ENCODE results near the gene SLC4A4.

SLC4A4 gene

GRCh38 chr4:71417150-71417549 lies 78.3 kb downstream of the SLC4A4 start:
- DNase-seq, result no peak

GRCh38 chr4:71426381-71427042 lies 87.7 kb downstream of the SLC4A4 start:
- DNase-seq, result no peak

DNA sequence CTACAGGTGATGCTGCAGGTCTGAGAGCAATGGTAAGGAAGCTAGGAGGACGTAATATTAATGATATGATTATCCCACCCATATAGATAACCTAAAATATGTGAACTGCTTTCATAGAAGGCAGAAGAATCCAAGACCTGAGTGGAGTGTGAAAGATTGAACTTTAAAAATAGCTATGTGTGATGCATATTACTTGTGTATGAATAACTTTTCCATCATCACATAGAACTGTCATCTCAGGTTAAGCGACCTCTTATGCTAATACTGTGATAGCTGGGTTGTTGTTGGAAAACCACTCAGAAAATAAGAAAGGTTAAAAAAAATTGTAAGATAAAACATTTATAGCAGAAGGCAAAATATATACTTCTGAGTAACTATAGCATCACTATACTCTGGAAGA lies 90.3 kb downstream of the SLC4A4 start:
- no peak for DNase-seq

- no peak for DNase-seq
These were observed 91.1 kb downstream of the SLC4A4 start for GRCh38 chr4:71429962-71430361.

DNA sequence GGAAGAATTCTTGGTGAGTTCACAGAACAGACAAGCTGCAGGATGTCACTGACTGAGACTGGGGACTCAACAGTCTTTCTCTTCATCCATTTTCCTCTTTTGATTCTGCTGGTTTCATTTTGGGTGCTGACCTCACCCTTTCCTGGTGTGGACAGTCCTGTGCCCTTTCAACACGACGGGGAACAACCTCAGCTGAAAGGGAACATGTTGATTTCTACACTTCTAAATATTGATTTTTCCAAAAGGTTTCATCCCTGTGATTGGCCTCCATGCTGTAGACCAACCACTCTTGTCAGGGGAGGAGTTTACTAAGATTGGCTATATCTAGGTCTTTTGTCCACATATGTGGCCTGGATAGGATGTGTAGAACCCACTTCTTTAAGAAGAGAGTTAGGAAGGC lies 91.8 kb downstream of the SLC4A4 start:
- DNase-seq, result no peak

DNA sequence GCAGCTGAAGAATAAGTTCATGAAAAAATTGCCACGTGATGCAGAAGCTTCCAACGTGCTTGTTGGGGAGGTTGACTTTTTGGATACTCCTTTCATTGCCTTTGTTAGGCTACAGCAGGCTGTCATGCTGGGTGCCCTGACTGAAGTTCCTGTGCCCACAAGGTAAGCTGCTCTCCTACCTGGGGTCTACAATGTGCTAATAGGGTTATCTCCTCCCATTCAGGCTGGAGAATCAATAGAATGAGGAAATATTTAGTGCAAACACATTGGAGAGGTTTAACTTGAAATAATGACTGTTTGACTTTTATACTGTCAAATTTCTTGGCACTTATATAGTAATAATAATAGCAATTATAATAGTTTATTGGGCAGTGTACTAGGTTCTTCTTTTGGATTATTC lies 101.8 kb downstream of the SLC4A4 start:
- no peak for DNase-seq

DNA sequence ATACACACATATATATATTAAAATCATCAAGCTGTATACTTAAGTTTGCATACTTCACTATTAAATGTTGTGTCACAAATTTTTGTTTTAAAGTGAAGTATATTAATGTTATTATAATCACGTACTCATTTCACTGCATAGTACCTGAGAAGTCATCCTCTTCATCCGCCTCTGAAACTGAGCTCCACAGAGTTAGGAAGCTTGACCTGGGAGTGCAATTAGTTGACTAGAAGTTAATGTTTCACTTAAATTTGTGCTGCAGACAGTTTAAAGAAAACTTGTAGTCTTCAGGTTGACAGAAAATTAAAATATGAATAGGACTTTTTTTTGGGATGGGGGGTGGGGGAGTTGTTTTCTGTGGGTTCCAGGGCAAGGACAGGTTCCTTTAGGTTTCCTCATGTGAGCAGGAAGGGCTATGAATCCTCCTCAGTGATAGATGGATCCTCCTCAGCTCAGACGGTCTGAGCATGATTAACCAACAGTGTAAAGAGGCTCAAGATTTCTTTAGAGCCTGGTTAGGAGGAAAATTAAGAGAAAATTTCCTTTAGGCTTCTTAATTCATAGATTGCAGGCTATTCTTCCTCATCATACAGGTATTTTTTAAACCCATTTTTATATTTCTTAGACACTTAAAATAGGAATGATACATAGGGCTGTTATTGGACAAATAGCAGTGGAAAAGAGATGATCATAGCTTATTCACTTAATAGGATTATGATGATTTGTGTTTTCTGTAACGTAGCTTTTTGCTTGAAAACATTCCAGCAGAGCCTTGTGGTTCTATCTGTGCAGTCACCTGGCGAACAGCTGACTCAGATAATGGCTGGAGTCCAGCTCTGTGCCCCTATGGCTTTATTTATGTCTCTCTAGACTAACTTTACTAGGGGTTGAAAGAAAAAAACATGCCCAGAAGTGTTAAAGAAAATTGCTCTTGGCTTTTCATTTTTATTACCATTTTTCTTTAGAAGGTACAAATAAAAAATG lies 102.7 kb downstream of the SLC4A4 start:
- no peak for DNase-seq

- no peak for DNase-seq
These were observed 103.5 kb downstream of the SLC4A4 start for GRCh38 chr4:71442336-71442735.

DNA sequence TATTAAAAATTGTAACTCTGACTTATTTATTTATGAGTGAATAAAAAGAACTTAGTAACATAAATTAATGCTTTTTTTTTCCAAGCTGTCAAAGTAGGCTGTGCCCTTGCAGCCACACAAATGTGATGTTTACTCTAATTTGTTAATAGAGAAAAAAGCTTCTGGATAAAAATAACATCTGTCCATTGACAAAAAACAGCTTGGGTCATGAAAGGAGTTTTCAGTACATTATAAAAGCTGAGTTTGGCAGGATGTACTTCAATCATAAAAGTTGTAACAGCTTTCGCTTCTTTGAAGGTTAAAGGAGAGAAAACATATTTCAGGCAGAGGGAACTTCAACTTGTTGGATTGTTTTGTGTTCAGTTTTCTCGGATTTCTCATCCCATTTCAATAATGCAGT lies 105.6 kb downstream of the SLC4A4 start:
- no peak for DNase-seq

DNA sequence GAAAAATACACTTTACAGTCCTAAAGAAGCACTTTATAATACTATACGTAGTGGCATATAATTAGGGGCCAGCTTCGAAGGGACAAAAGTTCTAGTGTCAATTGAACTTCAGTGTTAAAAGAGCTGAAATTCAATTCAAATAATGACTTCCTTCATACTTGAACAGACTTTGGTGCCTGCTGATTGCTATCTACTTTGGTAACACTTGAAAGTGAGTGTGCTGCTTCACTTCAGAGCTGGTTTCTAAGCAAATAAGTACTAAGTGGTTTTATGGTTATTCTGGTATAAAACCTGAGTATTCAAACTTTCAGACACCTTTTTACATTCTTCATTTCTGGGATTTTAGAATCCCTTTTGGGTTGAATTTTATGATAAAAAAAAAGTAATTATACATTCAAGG lies 107.0 kb downstream of the SLC4A4 start:
- DNase-seq, result no peak

DNA sequence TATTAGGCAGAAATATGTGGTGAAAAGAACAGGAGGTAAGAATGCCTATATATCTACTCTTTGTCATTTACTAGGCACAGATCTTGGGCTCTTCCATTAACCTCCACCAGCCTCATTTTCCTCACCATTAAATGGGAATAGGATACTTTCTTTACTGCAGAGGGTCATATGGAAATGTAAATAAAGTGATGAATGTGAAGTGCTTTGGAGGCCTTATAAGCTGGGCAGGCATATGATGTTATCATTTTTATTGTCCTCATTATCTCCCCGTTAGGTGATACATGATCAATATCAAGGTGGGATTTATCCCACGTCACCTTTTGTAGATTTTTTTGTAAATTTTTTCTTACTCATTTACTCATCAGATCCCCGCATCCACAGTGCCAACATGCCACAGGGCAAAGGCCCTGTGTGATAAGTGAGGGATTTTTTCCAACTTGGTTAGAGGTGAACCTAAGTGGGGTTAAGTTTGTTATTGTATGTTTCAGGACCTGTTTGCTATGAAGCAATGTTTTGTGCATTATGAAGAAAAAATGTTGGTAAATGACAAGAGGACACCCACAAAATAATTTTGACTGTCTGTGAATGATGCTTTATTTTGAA lies 107.8 kb downstream of the SLC4A4 start:
- DNase-seq, result no peak

GRCh38 chr4:71449040-71449439 lies 110.2 kb downstream of the SLC4A4 start:
- no peak for DNase-seq

DNA sequence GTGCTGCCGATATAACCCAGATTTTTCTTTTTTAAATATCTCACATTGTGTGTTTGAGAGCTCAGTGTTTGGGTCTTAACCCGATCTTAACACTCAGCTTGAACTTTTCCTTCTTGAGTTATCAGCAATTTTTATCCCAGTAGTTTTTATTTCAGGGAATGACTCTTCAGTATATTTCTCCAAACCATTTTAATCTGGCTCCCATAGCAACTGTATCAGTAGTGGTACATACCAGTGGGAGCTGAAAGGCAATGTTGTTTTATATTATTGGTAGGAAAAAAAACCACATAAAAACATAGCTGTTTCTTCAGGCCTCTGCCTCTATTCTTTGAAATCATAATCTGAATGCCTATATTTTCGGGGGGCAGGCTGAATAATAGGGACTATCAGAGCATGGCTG lies 111.1 kb downstream of the SLC4A4 start:
- no peak for DNase-seq

GRCh38 chr4:71453531-71453930 lies 114.7 kb downstream of the SLC4A4 start:
- DNase-seq, result no peak

DNA sequence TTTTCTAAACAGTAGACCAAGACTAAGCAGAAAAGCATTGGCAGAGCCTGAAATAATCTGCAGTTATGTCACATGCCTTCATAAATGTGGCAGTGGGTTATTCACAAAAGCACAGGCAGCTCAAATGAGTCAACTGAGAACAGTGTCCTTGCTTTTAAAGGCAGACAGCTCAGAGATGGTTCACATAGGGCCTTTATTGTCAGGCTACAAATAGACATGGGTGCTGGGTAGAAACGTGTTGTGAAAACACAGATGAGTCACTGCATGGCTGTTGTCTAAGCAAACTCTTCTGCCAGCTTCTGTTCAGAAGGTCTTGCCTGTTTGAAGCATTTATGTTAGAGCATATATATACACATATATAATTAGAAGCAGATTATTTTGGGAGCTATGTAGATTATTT lies 118.0 kb downstream of the SLC4A4 start:
- no peak for DNase-seq

- DNase-seq, result no peak
These were observed 121.6 kb downstream of the SLC4A4 start for GRCh38 chr4:71460371-71460770.

DNA sequence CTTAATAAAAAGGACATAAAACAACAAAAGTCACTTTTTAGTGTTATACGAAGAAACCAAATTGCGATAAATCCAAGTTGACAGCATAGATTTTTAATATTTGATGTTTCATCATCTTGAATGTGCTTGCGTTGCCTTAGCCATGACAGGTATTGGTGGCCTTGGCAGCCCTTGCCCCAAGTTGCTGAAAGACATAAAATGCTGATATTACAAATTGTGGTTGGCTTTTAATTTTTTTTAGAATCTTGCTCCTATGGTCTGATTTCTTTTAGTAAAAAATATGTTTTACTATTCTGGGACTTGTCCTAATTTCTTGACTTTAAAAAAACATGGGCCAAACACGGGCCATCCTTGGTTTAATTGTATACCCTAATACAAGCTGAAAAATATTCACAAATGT lies 122.6 kb downstream of the SLC4A4 start:
- no peak for DNase-seq

GRCh38 chr4:71466775-71467174 lies 128.0 kb downstream of the SLC4A4 start:
- no peak for DNase-seq

- no peak for DNase-seq
These were observed 129.4 kb downstream of the SLC4A4 start for GRCh38 chr4:71468116-71468710.

DNA sequence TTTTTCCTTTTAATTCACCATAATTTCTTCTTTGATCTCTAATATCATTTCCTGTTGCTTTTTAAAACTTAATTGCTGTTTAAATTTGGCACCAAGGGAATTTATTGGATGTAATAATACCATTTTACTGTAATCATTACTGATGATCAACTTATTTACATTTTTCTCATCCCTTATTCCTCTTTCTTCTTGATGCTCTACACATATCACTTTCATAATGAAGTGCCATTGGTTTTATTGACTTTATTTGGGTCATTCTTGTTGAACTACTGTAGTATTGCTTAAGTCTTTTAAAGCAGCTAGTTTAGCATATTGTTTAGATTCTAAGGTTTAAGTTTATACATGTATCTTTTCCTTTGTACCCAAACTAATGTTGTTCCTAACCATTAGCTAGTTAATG lies 130.7 kb downstream of the SLC4A4 start:
- no peak for DNase-seq

GRCh38 chr4:71470524-71470923 lies 131.7 kb downstream of the SLC4A4 start:
- DNase-seq, result no peak

DNA sequence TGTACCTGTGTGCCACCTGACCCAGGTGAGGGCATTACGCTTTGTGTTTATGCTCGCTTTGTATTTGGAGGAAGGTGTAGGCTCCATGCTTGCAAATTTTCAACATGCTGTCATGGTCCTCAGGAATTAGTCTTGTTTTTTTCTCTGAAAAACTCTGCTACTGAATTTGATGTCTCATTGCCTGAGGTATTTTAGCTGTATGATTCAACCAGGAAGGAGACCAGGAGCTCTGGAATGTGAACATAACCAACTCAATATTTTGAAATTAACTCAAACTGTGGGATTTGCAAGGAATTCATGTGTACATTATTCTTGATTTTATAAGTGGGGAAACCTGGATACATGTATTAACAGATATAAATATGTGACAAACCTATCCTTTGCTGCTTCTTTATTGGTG lies 134.1 kb downstream of the SLC4A4 start:
- no peak for DNase-seq

- no peak for DNase-seq
These were observed 134.9 kb downstream of the SLC4A4 start for GRCh38 chr4:71473541-71474240.

Measured in NCI-H1048 (cell line).